Keratinocyte (primary cell): ENCODE results near the gene INHBE. TPM values are rescaled to one million over a fixed set of nuclear protein-coding genes. Genes with fewer than 3 reads are reported as not detected.
A peak's percentile ranks its signal among the peaks of the same experiment; 100 is the strongest.

Experiments
- DNase-seq: peaks from one replicate; pipeline ENCODE4 v3.0.0-alpha.2; 2011; ENCODE audit warnings: low read depth, missing footprints, low spot score
- FAIRE-seq: peaks from 2 replicates; lab custom pipeline; 2011; peaks lifted over from hg19 to GRCh38; lab: Jason Lieb, UNC
- H2AFZ ChIP-seq: 2 replicates; pipeline ENCODE4 v1.6.0; 2012; ENCODE audit warnings: low read length, control low read depth, inconsistent platforms; ENCODE audit not compliant: control insufficient read depth
- H3K27ac ChIP-seq: 2 replicates; pipeline ENCODE4 v1.5.1; 2011; ENCODE audit warnings: low read length; ENCODE audit not compliant: control insufficient read depth, insufficient read depth
- H3K27me3 ChIP-seq: 3 replicates; pipeline ENCODE4 v1.6.0; 2011; ENCODE audit warnings: low read length; ENCODE audit not compliant: control insufficient read depth, insufficient read depth; ENCODE audit errors: extremely low read depth
- H3K36me3 ChIP-seq, 2 experiments: 2 replicates in 1 of 2; 3 replicates in 1 of 2; pipeline ENCODE4 v1.5.1; 2011; ENCODE audit warnings: low read length in 2 of 2, mild to moderate bottlenecking in 1 of 2; ENCODE audit not compliant: control insufficient read depth in 2 of 2, insufficient read depth in 2 of 2; ENCODE audit errors: extremely low read depth in 1 of 2
- H3K4me1 ChIP-seq: 3 replicates; pipeline ENCODE4 v1.5.1; 2011; ENCODE audit warnings: low read length; ENCODE audit not compliant: control insufficient read depth, insufficient read depth; ENCODE audit errors: extremely low read depth
- H3K4me2 ChIP-seq: 3 replicates; pipeline ENCODE4 v1.6.0; 2011; ENCODE audit warnings: low read depth, low read length; ENCODE audit not compliant: control insufficient read depth, insufficient read depth; ENCODE audit errors: extremely low read depth
- H3K4me3 ChIP-seq, 3 experiments: fragments of 200-600 bp in 1 of 3; sonication (generic) in 1 of 3; 2 replicates in 2 of 3; 3 replicates in 1 of 3; pipeline ENCODE4 v1.5.1; 2011 to 2016; ENCODE audit warnings: low read length in 3 of 3, mild to moderate bottlenecking in 3 of 3, control low read depth in 2 of 3, inconsistent platforms in 1 of 3, low read depth in 1 of 3, mixed read lengths in 1 of 3, mixed run types in 1 of 3, moderate library complexity in 1 of 3; ENCODE audit not compliant: control insufficient read depth in 2 of 3, insufficient read depth in 2 of 3; ENCODE audit errors: extremely low read depth in 1 of 3
- H3K79me2 ChIP-seq: 2 replicates; pipeline ENCODE4 v1.6.0; 2012; ENCODE audit warnings: low read length; ENCODE audit not compliant: control insufficient read depth, insufficient read depth
- H3K9ac ChIP-seq: 3 replicates; pipeline ENCODE4 v1.6.0; 2011; ENCODE audit warnings: low read length; ENCODE audit not compliant: control insufficient read depth, insufficient read depth; ENCODE audit errors: extremely low read depth
- H3K9me1 ChIP-seq: 3 replicates; pipeline ENCODE4 v1.6.0; 2011; ENCODE audit warnings: low read length; ENCODE audit not compliant: control insufficient read depth, insufficient read depth; ENCODE audit errors: extremely low read depth
- H3K9me3 ChIP-seq: 2 replicates; pipeline ENCODE4 v1.5.1; 2012; ENCODE audit warnings: low read depth, low read length; ENCODE audit not compliant: control insufficient read depth
- H4K20me1 ChIP-seq: 3 replicates; pipeline ENCODE4 v1.6.0; 2011; ENCODE audit warnings: low read length; ENCODE audit not compliant: control insufficient read depth, insufficient read depth; ENCODE audit errors: extremely low read depth
- EZH2 ChIP-seq: IDR thresholded peaks from one replicate; pipeline ENCODE4 v1.6.1; 2012; ENCODE audit warnings: inconsistent platforms, mild to moderate bottlenecking, low read length, moderate library complexity
- dilution Hi-C: fragments of 300-500 bp; cut with MboI; formaldehyde crosslinking; loops from one replicate; pipeline ENCODE4 v1.7.0; 2020; ENCODE audit warnings: low sequenced_read_pairs; ENCODE audit not compliant: extremely low pct_ligation_motif_present
- polyA plus RNA-seq, 5 experiments: library from polyadenylated mRNA; depleted of rRNA in 3 of 5; stranded (reverse) in 3 of 5; stranded (forward) in 1 of 5; unstranded in 1 of 5; fragments of >200 nt; gene quantifications; 1 replicate in 1 of 5; 2 replicates in 3 of 5; 3 replicates in 1 of 5; pipeline versions ENCODE4 v1.2.1 to v1.2.3, GENCODE V29; 2011 to 2012; ENCODE audit warnings: missing spikeins in 2 of 5, low read depth in 1 of 5, low replicate concordance in 1 of 5
- TF ChIP-seq, protein P1 (sequence below), 3 experiments: IDR thresholded peaks in 1 of 3; conservative IDR thresholded peaks in 1 of 3; optimal IDR thresholded peaks in 1 of 3; 2 replicates in 2 of 3; 3 replicates in 1 of 3; pipeline versions ENCODE3 to v1.5.1; 2011; ENCODE audit warnings: low read length in 3 of 3, mild to moderate bottlenecking in 3 of 3, moderate library complexity in 2 of 3, control low read depth in 1 of 3, inconsistent platforms in 1 of 3; ENCODE audit not compliant: insufficient read depth in 2 of 3; ENCODE audit errors: extremely low read depth in 1 of 3

The INHBE gene
- polyA plus RNA-seq, 1 donor (not counting 4 experiments of a cell fraction or from before 2014, with no cell fraction given): not detected

- H3K27ac ChIP-seq: peak overlapping the region; percentile 36
Observed at GRCh38 chr12:57461917-57462250, 6.8 kb downstream of the INHBE start.

GRCh38 chr12:57462251-57462911 is 7.3 kb downstream of the INHBE start:
- Histone ChIP-seq H2AFZ (peak overlapping the region; percentile 94), H4K20me1 (no peaks in the 10 kb centered on the region), H3K27me3 (peaks cover 29% of the 10 kb centered on the region), H3K9me1 (no peaks in the 10 kb centered on the region), H3K79me2 (no peaks in the 10 kb centered on the region), H3K9me3 (no peaks in the 10 kb centered on the region), H3K9ac (peak overlapping the region; percentile 76), H3K4me2 (peak overlapping the region; percentile 97), H3K36me3 (no peaks in the 10 kb centered on the region), H3K4me1 (peaks cover 33% of the 10 kb centered on the region), H3K27ac (peak overlapping the region; percentile 76), H3K4me3 (peak overlapping the region; percentile 61 to 96 (median 86))
- TF ChIP-seq, protein P1, sequence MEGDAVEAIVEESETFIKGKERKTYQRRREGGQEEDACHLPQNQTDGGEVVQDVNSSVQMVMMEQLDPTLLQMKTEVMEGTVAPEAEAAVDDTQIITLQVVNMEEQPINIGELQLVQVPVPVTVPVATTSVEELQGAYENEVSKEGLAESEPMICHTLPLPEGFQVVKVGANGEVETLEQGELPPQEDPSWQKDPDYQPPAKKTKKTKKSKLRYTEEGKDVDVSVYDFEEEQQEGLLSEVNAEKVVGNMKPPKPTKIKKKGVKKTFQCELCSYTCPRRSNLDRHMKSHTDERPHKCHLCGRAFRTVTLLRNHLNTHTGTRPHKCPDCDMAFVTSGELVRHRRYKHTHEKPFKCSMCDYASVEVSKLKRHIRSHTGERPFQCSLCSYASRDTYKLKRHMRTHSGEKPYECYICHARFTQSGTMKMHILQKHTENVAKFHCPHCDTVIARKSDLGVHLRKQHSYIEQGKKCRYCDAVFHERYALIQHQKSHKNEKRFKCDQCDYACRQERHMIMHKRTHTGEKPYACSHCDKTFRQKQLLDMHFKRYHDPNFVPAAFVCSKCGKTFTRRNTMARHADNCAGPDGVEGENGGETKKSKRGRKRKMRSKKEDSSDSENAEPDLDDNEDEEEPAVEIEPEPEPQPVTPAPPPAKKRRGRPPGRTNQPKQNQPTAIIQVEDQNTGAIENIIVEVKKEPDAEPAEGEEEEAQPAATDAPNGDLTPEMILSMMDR (optimal IDR thresholded peaks at IDR 0.05 in 1 of 3, IDR thresholded peaks at IDR 0.05 in 1 of 3, conservative IDR thresholded peaks at IDR 0.05 in 1 of 3; ENCODE audit: extremely low read depth in 1 of 3, insufficient read depth in 2 of 3, low read length in 3 of 3): peak; percentile 91 to 97 (median 97)
- no peak for TF ChIP-seq EZH2
- FAIRE-seq (peak; percentile 74), DNase-seq (peak; percentile 79)
- dilution Hi-C loops: no loop called here

More at GRCh38 chr12:57461917-57462250, 6.8 kb downstream of the INHBE start:
- Histone ChIP-seq H3K4me3 (peak overlapping the region; percentile 61 to 96 (median 86)), H4K20me1 (no peaks in the 10 kb centered on the region), H3K79me2 (no peaks in the 10 kb centered on the region), H2AFZ (peak overlapping the region; percentile 81), H3K9me1 (no peaks in the 10 kb centered on the region), H3K4me1 (peaks cover 33% of the 10 kb centered on the region), H3K27me3 (peaks cover 24% of the 10 kb centered on the region), H3K9ac (peak overlapping the region; percentile 76), H3K4me2 (peak overlapping the region; percentile 97), H3K36me3 (no peaks in the 10 kb centered on the region), H3K9me3 (no peaks in the 10 kb centered on the region)
- no peak for DNase-seq
- dilution Hi-C loops: no loop called here
- no peak for FAIRE-seq
- TF ChIP-seq EZH2: no peak
- TF ChIP-seq, protein P1 (optimal IDR thresholded peaks at IDR 0.05 in 1 of 3, IDR thresholded peaks at IDR 0.05 in 1 of 3, conservative IDR thresholded peaks at IDR 0.05 in 1 of 3; ENCODE audit: extremely low read depth in 1 of 3, insufficient read depth in 2 of 3, low read length in 3 of 3): no peak
